IMR-90 (cell line): ENCODE results near the gene AMZ2. TPM values are rescaled to one million over a fixed set of nuclear protein-coding genes. Genes with fewer than 3 reads are reported as not detected.
"Not testable (repeated sequence)": the region's sequence is repeated elsewhere in the genome, so short reads cannot be mapped to it uniquely, and the experiment has no call there.

Source experiments
- ATAC-seq: fragments of 200-7000 bp; cut with Tn5 transposase; 2 replicates; pipeline ENCODE4 v1.9.1; 2020; ENCODE audit warnings: low read depth, mild to moderate bottlenecking, moderate library complexity
- BruUV-seq: library from RNA; stranded (reverse); fragments of 400-500 nt; replicated peaks from 2 replicates; lab custom pipeline; 2021; lab: Mats Ljungman, UMichigan
- CTCF ChIA-PET: fragments of 300-600 bp; formaldehyde crosslinking; extraction: SDS; loops from one replicate; lab custom pipeline; 2021; ENCODE audit warnings: antibody characterized with exemption; lab: Yijun Ruan, JAX
- POLR2A ChIA-PET: fragments of 300-600 bp; sonication (Branson Sonifier 250); formaldehyde crosslinking; loops from one replicate; lab custom pipeline; 2022; ENCODE audit warnings: antibody characterized with exemption; ENCODE audit not compliant: unreplicated experiment; lab: Charles Lee
- DNase-seq: peaks from one replicate; pipeline ENCODE4 v3.0.0; 2013
- H2AFZ ChIP-seq: replicated peaks from 2 replicates; pipeline ENCODE3; 2013; ENCODE audit warnings: low read length, mild to moderate bottlenecking; ENCODE audit not compliant: poor library complexity
- H2AK5ac ChIP-seq: 2 replicates; pipeline ENCODE4 v1.6.1; 2013; ENCODE audit warnings: low read depth, low read length, inconsistent platforms
- H2AK9ac ChIP-seq: replicated peaks from 2 replicates; pipeline ENCODE3; 2013; ENCODE audit warnings: mild to moderate bottlenecking, low read depth, low read length, moderate library complexity; ENCODE audit not compliant: poor library complexity
- H2BK120ac ChIP-seq: 2 replicates; pipeline ENCODE4 v1.6.1; 2013; ENCODE audit warnings: low read depth, low read length, inconsistent platforms
- H2BK15ac ChIP-seq: 3 replicates; pipeline ENCODE4 v1.6.1; 2013; ENCODE audit warnings: low read depth, low read length, inconsistent platforms
- H2BK20ac ChIP-seq: 2 replicates; pipeline ENCODE4 v1.6.1; 2013; ENCODE audit warnings: low read depth, mild to moderate bottlenecking, inconsistent platforms, low read length, moderate library complexity
- H2BK5ac ChIP-seq: 2 replicates; pipeline ENCODE4 v1.6.1; 2013; ENCODE audit warnings: mild to moderate bottlenecking, low read depth, low read length, inconsistent platforms; ENCODE audit not compliant: poor library complexity, severe bottlenecking
- H3K14ac ChIP-seq: replicated peaks from 2 replicates; pipeline ENCODE4 v1.6.1; 2013; ENCODE audit warnings: low read depth, low read length, inconsistent platforms
- H3K18ac ChIP-seq: 2 replicates; pipeline ENCODE4 v1.6.1; 2013; ENCODE audit warnings: low read depth, low read length, control low read depth
- H3K23ac ChIP-seq: 2 replicates; pipeline ENCODE4 v1.6.1; 2013; ENCODE audit warnings: low read depth, low read length, inconsistent platforms
- H3K27ac ChIP-seq: 2 replicates; pipeline ENCODE4 v1.5.1; 2013; ENCODE audit warnings: mild to moderate bottlenecking, control low read depth, low read length; ENCODE audit not compliant: insufficient read depth
- H3K27me3 ChIP-seq: 2 replicates; pipeline ENCODE4 v1.6.1; 2013; ENCODE audit warnings: low read length; ENCODE audit not compliant: control insufficient read depth, insufficient read depth
- H3K36me3 ChIP-seq: 2 replicates; pipeline ENCODE4 v1.6.1; 2013; ENCODE audit warnings: low read length, mixed read lengths; ENCODE audit not compliant: control insufficient read depth, insufficient read depth
- H3K4ac ChIP-seq: 2 replicates; pipeline ENCODE4 v1.6.1; 2013; ENCODE audit warnings: low read depth, low read length, inconsistent platforms
- H3K4me1 ChIP-seq: 2 replicates; pipeline ENCODE4 v1.6.1; 2013; ENCODE audit warnings: low read length, mixed read lengths; ENCODE audit not compliant: control insufficient read depth, insufficient read depth
- H3K4me2 ChIP-seq: 2 replicates; pipeline ENCODE4 v1.6.1; 2013; ENCODE audit warnings: low read depth, mild to moderate bottlenecking, control low read depth, low read length, moderate library complexity
- H3K4me3 ChIP-seq: 2 replicates; pipeline ENCODE4 v1.5.1; 2013; ENCODE audit warnings: low read depth, mild to moderate bottlenecking, control low read depth, low read length, moderate library complexity; ENCODE audit not compliant: insufficient read depth
- H3K56ac ChIP-seq: 2 replicates; pipeline ENCODE4 v1.6.1; 2013; ENCODE audit warnings: low read length, inconsistent platforms; ENCODE audit not compliant: insufficient read depth; ENCODE audit errors: extremely low read depth
- H3K79me1 ChIP-seq, 2 experiments: 2 replicates each; pipeline ENCODE4 v1.6.1; 2013; ENCODE audit warnings: low read length in 2 of 2, inconsistent platforms in 1 of 2, low read depth in 1 of 2
- H3K9ac ChIP-seq: 2 replicates; pipeline ENCODE4 v1.6.1; 2013; ENCODE audit warnings: low read depth, low read length, control low read depth
- H3K9me1 ChIP-seq: 2 replicates; pipeline ENCODE4 v1.6.1; 2013; ENCODE audit warnings: low read length, inconsistent platforms; ENCODE audit not compliant: insufficient read depth
- H3K9me3 ChIP-seq: 2 replicates; pipeline ENCODE4 v1.6.1; 2013; ENCODE audit warnings: low read length; ENCODE audit not compliant: control insufficient read depth, insufficient read depth
- H4K20me1 ChIP-seq: 2 replicates; pipeline ENCODE4 v1.6.1; 2013; ENCODE audit warnings: low read length, inconsistent platforms; ENCODE audit not compliant: insufficient read depth
- H4K5ac ChIP-seq: 2 replicates; pipeline ENCODE4 v1.6.1; 2013; ENCODE audit warnings: mild to moderate bottlenecking, low read depth, low read length, control low read depth
- H4K8ac ChIP-seq, 2 experiments: 2 replicates each; pipeline ENCODE4 v1.6.1; 2013; ENCODE audit warnings: low read depth in 2 of 2, low read length in 2 of 2, control low read depth in 1 of 2, inconsistent platforms in 1 of 2
- H4K91ac ChIP-seq: 2 replicates; pipeline ENCODE4 v1.6.1; 2013; ENCODE audit warnings: low read depth, low read length, inconsistent platforms; ENCODE audit not compliant: insufficient read depth
- WGBS, 2 experiments: methylation state at CpG; one replicate each; pipeline versions ENCODE4 v1.1.5 to v1.1.7; 2013; ENCODE audit warnings: missing lambda C conversion rate in 2 of 2; ENCODE audit not compliant: insufficient read length in 1 of 2; ENCODE audit errors: extremely low coverage in 2 of 2; 5-methylcytosine and 5-hydroxymethylcytosine counted together
- dilution Hi-C: fragments of 300-500 bp; cut with HindIII; formaldehyde crosslinking; loops from one replicate; pipeline ENCODE4 v1.14.3; 2018; ENCODE audit warnings: low sequenced_read_pairs; ENCODE audit not compliant: unreplicated experiment
- in situ Hi-C: fragments of 300-500 bp; cut with MboI; formaldehyde crosslinking; loops from 3 replicates; pipeline ENCODE4 v1.14.3; 2019; ENCODE audit warnings: low sequenced_read_pairs, inconsistent platforms, mixed read lengths
- intact Hi-C: fragments of 100-400 bp; cut with micrococcal nuclease; formaldehyde crosslinking; loops from 2 replicates; pipeline ENCODE4 v1.10.0; 2022
- polyA plus RNA-seq, 3 experiments: library from polyadenylated mRNA; depleted of rRNA; stranded (reverse); fragments of >200 nt; gene quantifications; 2 replicates each; pipeline ENCODE4 v1.2.3, GENCODE V29; 2012; ENCODE audit warnings: low replicate concordance in 1 of 3
- total RNA-seq: library from RNA; depleted of rRNA; stranded (reverse); fragments of >200 nt; gene quantifications from 2 replicates; pipeline ENCODE4 v1.2.3, GENCODE V29; 2012

Gene AMZ2
- total and polyA plus RNA-seq, 2 of the 4 experiments (the other 2 are of a cell fraction), result 65.4 to 90.2 TPM

GRCh38 chr17:68262467-68262866 lies 14.6 kb downstream of the AMZ2 start:
- H2BK120ac ChIP-seq, ATAC-seq, H2AFZ ChIP-seq, H2BK20ac ChIP-seq, POLR2A ChIA-PET, H4K20me1 ChIP-seq, H3K14ac ChIP-seq, H2AK9ac ChIP-seq, H4K5ac ChIP-seq, H3K4me2 ChIP-seq, H3K9ac ChIP-seq, dilution Hi-C loops, H3K9me1 ChIP-seq, DNase-seq, H4K91ac ChIP-seq, H4K8ac ChIP-seq, H3K36me3 ChIP-seq, H3K4me3 ChIP-seq, H2BK5ac ChIP-seq, H3K27ac ChIP-seq, H3K79me1 ChIP-seq, H3K27me3 ChIP-seq, H3K4ac ChIP-seq, H3K18ac ChIP-seq, H3K9me3 ChIP-seq, H3K23ac ChIP-seq, BruUV-seq, H3K4me1 ChIP-seq, H2BK15ac ChIP-seq, H3K56ac ChIP-seq, H2AK5ac ChIP-seq: not testable (repeated sequence)
- in situ Hi-C loops, result loop anchor here (5.0 to 25.0 kb wide), 3 partner anchors 140 to 500 kb away; no protein-coding TSS in a partner anchor
- intact Hi-C loops, result loop anchor here (10.0 kb wide), 1 partner anchor 502 kb away; no protein-coding TSS in a partner anchor
- CTCF ChIA-PET, result interaction anchor here (0.5 to 3.8 kb wide), 3 partner anchors 62 to 136 kb away, joined by 4 to 34 read pairs (median 7); no protein-coding TSS in a partner anchor
- WGBS, 2 experiments, result no CpG with 5 or more reads among the region's 2 CpGs
